ENCODE data around the gene DLG1.

DNA sequence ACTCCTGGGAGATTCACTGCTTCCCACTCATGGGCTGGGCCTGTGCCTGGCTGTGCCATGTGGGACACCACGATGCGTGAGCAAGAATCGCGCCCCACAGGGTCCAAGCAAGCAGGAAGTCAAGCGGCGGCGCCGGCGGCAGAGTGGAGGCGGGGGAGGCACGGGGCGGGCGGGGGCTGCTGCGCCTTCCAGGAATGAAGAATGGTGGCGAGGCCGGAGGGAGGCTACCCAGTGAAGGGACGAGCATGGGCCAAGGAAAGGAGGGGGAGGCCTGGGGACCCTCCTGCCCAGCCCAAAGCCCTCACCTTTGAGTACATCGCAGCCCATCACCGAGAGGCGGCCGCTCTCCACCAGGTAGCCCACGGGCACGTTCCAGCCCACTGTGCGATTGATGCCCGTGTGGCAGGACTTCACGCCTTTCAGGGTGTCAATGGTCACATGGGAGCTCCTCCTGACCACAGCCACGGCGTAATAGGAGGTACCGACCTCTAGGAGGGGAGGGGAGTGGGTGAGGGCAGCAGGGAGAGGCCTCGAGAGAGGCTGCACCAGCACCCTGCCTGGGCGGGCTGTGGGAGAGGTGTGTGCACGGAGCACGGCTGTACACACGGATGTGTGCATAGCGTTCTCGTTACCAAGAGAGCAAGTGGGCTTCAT lies 274.3 kb downstream of the DLG1 start:
- TF ChIP-seq TAF1 (IDR thresholded peaks at IDR 0.05; ENCODE audit: low read depth) (no peak), EZH2 (IDR thresholded peaks at IDR 0.05; ENCODE audit: borderline replicate concordance, insufficient read depth, low read length, poor library complexity, severe bottlenecking) (no peak)
- TF ChIP-seq, protein P1, sequence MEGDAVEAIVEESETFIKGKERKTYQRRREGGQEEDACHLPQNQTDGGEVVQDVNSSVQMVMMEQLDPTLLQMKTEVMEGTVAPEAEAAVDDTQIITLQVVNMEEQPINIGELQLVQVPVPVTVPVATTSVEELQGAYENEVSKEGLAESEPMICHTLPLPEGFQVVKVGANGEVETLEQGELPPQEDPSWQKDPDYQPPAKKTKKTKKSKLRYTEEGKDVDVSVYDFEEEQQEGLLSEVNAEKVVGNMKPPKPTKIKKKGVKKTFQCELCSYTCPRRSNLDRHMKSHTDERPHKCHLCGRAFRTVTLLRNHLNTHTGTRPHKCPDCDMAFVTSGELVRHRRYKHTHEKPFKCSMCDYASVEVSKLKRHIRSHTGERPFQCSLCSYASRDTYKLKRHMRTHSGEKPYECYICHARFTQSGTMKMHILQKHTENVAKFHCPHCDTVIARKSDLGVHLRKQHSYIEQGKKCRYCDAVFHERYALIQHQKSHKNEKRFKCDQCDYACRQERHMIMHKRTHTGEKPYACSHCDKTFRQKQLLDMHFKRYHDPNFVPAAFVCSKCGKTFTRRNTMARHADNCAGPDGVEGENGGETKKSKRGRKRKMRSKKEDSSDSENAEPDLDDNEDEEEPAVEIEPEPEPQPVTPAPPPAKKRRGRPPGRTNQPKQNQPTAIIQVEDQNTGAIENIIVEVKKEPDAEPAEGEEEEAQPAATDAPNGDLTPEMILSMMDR (IDR thresholded peaks at IDR 0.05; ENCODE audit: poor library complexity, severe bottlenecking) = no peak
- TF ChIP-seq, protein P2, sequence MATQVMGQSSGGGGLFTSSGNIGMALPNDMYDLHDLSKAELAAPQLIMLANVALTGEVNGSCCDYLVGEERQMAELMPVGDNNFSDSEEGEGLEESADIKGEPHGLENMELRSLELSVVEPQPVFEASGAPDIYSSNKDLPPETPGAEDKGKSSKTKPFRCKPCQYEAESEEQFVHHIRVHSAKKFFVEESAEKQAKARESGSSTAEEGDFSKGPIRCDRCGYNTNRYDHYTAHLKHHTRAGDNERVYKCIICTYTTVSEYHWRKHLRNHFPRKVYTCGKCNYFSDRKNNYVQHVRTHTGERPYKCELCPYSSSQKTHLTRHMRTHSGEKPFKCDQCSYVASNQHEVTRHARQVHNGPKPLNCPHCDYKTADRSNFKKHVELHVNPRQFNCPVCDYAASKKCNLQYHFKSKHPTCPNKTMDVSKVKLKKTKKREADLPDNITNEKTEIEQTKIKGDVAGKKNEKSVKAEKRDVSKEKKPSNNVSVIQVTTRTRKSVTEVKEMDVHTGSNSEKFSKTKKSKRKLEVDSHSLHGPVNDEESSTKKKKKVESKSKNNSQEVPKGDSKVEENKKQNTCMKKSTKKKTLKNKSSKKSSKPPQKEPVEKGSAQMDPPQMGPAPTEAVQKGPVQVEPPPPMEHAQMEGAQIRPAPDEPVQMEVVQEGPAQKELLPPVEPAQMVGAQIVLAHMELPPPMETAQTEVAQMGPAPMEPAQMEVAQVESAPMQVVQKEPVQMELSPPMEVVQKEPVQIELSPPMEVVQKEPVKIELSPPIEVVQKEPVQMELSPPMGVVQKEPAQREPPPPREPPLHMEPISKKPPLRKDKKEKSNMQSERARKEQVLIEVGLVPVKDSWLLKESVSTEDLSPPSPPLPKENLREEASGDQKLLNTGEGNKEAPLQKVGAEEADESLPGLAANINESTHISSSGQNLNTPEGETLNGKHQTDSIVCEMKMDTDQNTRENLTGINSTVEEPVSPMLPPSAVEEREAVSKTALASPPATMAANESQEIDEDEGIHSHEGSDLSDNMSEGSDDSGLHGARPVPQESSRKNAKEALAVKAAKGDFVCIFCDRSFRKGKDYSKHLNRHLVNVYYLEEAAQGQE (IDR thresholded peaks at IDR 0.05; ENCODE audit: borderline replicate concordance) = no peak

Measured in neural cell (in vitro differentiated cells).